ENCODE measurements around the gene CABP7.
A peak's percentile ranks its signal among the peaks of the same experiment; 100 is the strongest.
"Not testable (repeated sequence)": the region's sequence is repeated elsewhere in the genome, so short reads cannot be mapped to it uniquely, and the experiment has no call there.

CABP7 gene

GRCh38 chr22:29751669-29752068 is 31.9 kb downstream of the CABP7 start:
- no peak for DNase-seq

- no peak for DNase-seq
These were observed 34.2 kb downstream of the CABP7 start for GRCh38 chr22:29753808-29754657.

- not testable (repeated sequence) for DNase-seq
These were observed 35.0 kb downstream of the CABP7 start for GRCh38 chr22:29754658-29755395.

- no peak for DNase-seq
These were observed 36.1 kb downstream of the CABP7 start for GRCh38 chr22:29755889-29756288.

DNA sequence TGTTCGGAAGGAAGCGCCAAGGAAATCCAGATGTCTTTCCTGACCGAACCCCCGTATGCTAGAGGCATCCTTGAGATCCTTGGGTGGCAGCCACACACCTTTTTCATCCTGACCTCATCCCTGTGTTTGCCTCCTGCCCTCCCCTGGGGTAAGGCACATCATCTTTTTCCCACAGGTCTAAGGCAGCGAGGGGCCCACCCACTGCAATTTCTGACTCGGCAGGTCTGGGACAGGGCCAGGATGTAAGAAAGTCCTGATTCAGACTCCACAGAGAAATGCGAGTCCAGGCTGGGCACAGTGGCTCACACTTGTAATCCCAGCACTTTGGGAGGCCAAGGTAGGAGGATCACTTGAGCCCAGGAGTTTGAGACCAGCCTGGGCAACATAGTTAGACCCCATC is 36.5 kb downstream of the CABP7 start:
- no peak for DNase-seq

- DNase-seq: no peak
These were observed 37.3 kb downstream of the CABP7 start for GRCh38 chr22:29757096-29757495.

- DNase-seq: no peak
These were observed 38.3 kb downstream of the CABP7 start for GRCh38 chr22:29758068-29758622.

GRCh38 chr22:29758959-29759358 is 39.2 kb downstream of the CABP7 start:
- DNase-seq: no peak

DNA sequence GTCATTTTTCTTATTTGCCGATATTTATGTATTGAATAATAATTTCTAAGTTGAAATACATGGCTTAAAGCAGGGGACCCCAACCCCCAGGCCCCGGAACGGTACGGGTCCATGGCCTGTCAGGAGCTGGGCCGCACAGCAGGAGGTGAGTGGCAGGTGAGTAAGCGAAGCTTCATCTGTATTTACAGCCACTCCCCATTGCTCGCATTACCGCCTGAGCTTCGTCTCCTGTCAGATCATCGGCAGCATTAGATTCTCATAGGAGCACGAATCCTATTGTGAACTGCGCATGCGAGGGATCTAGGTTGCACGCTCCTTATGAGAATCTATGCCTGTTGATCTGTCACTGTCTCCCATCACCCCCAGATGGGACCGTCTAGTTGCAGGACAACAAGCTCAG is 42.5 kb downstream of the CABP7 start:
- no peak for DNase-seq

GRCh38 chr22:29765905-29766631 is 46.3 kb downstream of the CABP7 start:
- peak; percentile 74 for DNase-seq

- DNase-seq: peak; percentile 99
These were observed 46.9 kb downstream of the CABP7 start, which contains the start of gene ZMAT5 for GRCh38 chr22:29766632-29767170. Gene ZMAT5 (minus strand): TSS chr22:29767007. CDS start chr22:29748544, 18,463 bp downstream.

GRCh38 chr22:29767171-29768051 is 47.6 kb downstream of the CABP7 start, which contains the start of gene UQCR10:
Gene UQCR10 (plus strand): TSS chr22:29767369. CDS start chr22:29767399, 30 bp downstream.
- DNase-seq: peak; percentile 96

GRCh38 chr22:29768052-29768693 is 48.4 kb downstream of the CABP7 start:
- DNase-seq: peak; percentile 50

DNA sequence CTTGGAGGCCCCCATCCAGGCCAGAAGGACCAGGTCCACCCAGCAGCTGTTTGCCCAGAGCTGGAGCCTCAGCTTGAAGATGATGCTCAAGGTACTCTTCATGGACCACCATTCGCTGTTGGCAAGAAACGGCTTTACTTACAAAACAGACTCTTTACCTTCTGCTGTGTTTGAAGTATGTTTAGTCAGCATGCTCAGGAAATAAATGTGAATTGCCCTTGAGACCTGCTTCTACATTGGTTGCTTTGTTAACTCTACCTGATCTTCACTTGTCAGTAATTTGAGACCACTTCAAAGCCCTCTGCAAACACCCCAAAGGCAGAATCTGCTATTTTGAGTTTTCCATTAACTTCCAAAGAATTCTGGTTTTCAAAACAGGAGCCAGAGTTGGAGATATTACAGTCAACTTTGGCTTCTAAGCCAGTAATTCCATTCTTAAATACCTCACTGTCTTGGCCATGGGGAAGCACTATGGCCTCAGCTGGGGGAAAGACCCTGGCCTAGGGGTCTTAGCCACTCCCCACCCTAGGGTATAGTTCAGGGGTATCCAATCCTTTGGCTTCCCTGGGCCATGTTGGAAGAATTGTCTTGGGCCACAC is 50.0 kb downstream of the CABP7 start:
- no peak for DNase-seq

GRCh38 chr22:29772170-29772641 is 52.4 kb downstream of the CABP7 start:
- DNase-seq: peak; percentile 64

GRCh38 chr22:29773233-29773632 is 53.4 kb downstream of the CABP7 start:
- DNase-seq: no peak

GRCh38 chr22:29780220-29780619 is 60.4 kb downstream of the CABP7 start:
- no peak for DNase-seq

GRCh38 chr22:29780748-29781676 is 61.2 kb downstream of the CABP7 start:
- DNase-seq: peak; percentile 91
